Tibial artery (tissue), 4 donors: ENCODE data around the gene ZNF121.
A peak's percentile ranks its signal among the peaks of the same experiment; 100 is the strongest.

Experiments
- DNase-seq, 2 donors: peaks; one replicate each; pipeline ENCODE4 v3.0.0-alpha.2; 2019
- H3K27ac ChIP-seq, 2 donors: fragments of 200-600 bp; sonication (generic) in 1 of 2; 1 replicate in 1 of 2; 2 replicates in 1 of 2; pipeline ENCODE4 v1.5.1; 2018 to 2019; ENCODE audit warnings: mild to moderate bottlenecking in 1 of 2
- H3K27me3 ChIP-seq, 2 donors: fragments of 200-600 bp; sonication (generic) in 1 of 2; one replicate each; pipeline versions ENCODE4 v1.5.1 to v1.6.0; 2016 to 2019
- H3K36me3 ChIP-seq, 3 donors: fragments of 200-600 bp; sonication (generic) in 2 of 3; one replicate each; pipeline ENCODE4 v1.5.1; 2016 to 2019; ENCODE audit warnings: mild to moderate bottlenecking in 2 of 3
- H3K4me1 ChIP-seq, 4 donors: fragments of 200-600 bp; sonication (generic) in 2 of 4; 1 replicate in 3 of 4; 2 replicates in 1 of 4; pipeline ENCODE4 v1.5.1; 2016 to 2019
- H3K4me3 ChIP-seq, 2 donors: fragments of 200-600 bp; sonication (generic) in 1 of 2; 1 replicate in 1 of 2; 2 replicates in 1 of 2; pipeline ENCODE4 v1.5.1; 2018 to 2019; ENCODE audit warnings: mild to moderate bottlenecking in 2 of 2
- H3K9me3 ChIP-seq, 3 donors: fragments of 200-600 bp; sonication (generic) in 1 of 3; one replicate each; pipeline ENCODE4 v1.5.1; 2016 to 2019
- CTCF ChIP-seq, 2 experiments: fragments of 200-600 bp in 1 of 2; fragments of 450-650 bp in 1 of 2; IDR thresholded peaks; one replicate each; pipeline ENCODE4 v1.5.1; 2017 to 2019; ENCODE audit warnings: antibody characterized with exemption in 2 of 2, mild to moderate bottlenecking in 1 of 2, moderate library complexity in 1 of 2
- intact Hi-C: fragments of 100-400 bp; cut with DNase I; formaldehyde crosslinking; loops from one replicate; pipeline ENCODE4 v1.15.0; 2023; ENCODE audit warnings: low total_unique reads

Gene ZNF121

GRCh38 chr19:9584073-9584833 is at the start of gene ZNF121:
Gene ZNF121 (minus strand): TSS chr19:9584504. CDS start chr19:9568097, 16,407 bp downstream.
- H3K4me3 ChIP-seq, result peak within 1 kb of the TSS; percentile 72 to 96
- H3K4me1 ChIP-seq, result peaks cover 0 to 23% (median 11%) of the 10 kb centered on the region in 4 donors
- intact Hi-C loops, result loop anchor here (5.0 to 10.0 kb wide), 2 partner anchors 201 to 257 kb away; no protein-coding TSS in a partner anchor
- H3K27ac ChIP-seq, result peak within 1 kb of the TSS; percentile 84 to 94
- peak in 1 of 2 experiments; percentile 4 for TF ChIP-seq CTCF (IDR thresholded peaks at IDR 0.05)
- H3K36me3 ChIP-seq, result peaks cover 10 to 25% (median 22%) of the 10 kb centered on the region in 3 donors
- peaks cover 0 to 8% (median 0%) of the 10 kb centered on the region in 3 donors for H3K9me3 ChIP-seq
- H3K27me3 ChIP-seq, result peaks cover 0 to 2% of the 10 kb centered on the region in 2 donors
- DNase-seq, result peak; percentile 75 to 89

GRCh38 chr19:9627856-9628255 is 43.6 kb upstream of the ZNF121 start:
- H3K4me1 ChIP-seq, result peaks cover 0 to 9% (median 0%) of the 10 kb centered on the region in 4 donors
- no peak for TF ChIP-seq CTCF (IDR thresholded peaks at IDR 0.05)
- intact Hi-C loops, result loop anchor here (10.0 kb wide), 1 partner anchor 47 kb away; the partner anchor contains the start of gene ZNF562

GRCh38 chr19:9622531-9622930 is 38.2 kb upstream of the ZNF121 start:
- H3K36me3 ChIP-seq, result peaks cover 15 to 20% (median 20%) of the 10 kb centered on the region in 3 donors
- no peak for TF ChIP-seq CTCF (IDR thresholded peaks at IDR 0.05)
- H3K27me3 ChIP-seq, result no peaks in the 10 kb centered on the region
- H3K27ac ChIP-seq, result peak overlapping the region; percentile 74 to 75
- peaks cover 0 to 34% (median 16%) of the 10 kb centered on the region in 4 donors for H3K4me1 ChIP-seq
- intact Hi-C loops, result loop anchor here (5.0 to 10.0 kb wide), 2 partner anchors 52 to 310 kb away; partner anchors contain the start of gene ZNF562
- no peak overlapping the region for H3K4me3 ChIP-seq
- H3K9me3 ChIP-seq, result no peaks in the 10 kb centered on the region
- no peak for DNase-seq

More at GRCh38 chr19:9627856-9628255, 43.6 kb upstream of the ZNF121 start:
- Histone ChIP-seq H3K4me3 (no peak overlapping the region), H3K9me3 (no peaks in the 10 kb centered on the region), H3K36me3 (peaks cover 0 to 13% (median 9%) of the 10 kb centered on the region in 3 donors), H3K27me3 (no peaks in the 10 kb centered on the region), H3K27ac (no peak overlapping the region)
- no peak for DNase-seq

- peaks cover 26 to 31% (median 31%) of the 10 kb centered on the region in 3 donors for H3K36me3 ChIP-seq
- H3K4me3 ChIP-seq, result peak within 1 kb of the TSS; percentile 57 to 73
- peaks cover 0 to 34% (median 16%) of the 10 kb centered on the region in 4 donors for H3K4me1 ChIP-seq
- no peaks in the 10 kb centered on the region for H3K9me3 ChIP-seq
- H3K27me3 ChIP-seq, result no peaks in the 10 kb centered on the region
- TF ChIP-seq CTCF (IDR thresholded peaks at IDR 0.05), result no peak
- H3K27ac ChIP-seq, result peak within 1 kb of the TSS; percentile 74 to 75
- intact Hi-C loops, result loop anchor here (5.0 to 10.0 kb wide), 2 partner anchors 53 to 309 kb away; partner anchors contain the start of gene ZNF562
- peak; percentile 79 to 91 for DNase-seq
Observed at GRCh38 chr19:9621156-9622037, 37.1 kb upstream of the ZNF121 start, which contains the start of gene ZNF561. Gene ZNF561 (minus strand): TSS chr19:9621232. CDS start chr19:9619456, 1,776 bp downstream.

- Histone ChIP-seq H3K27me3 (no peaks in the 10 kb centered on the region), H3K27ac (peak overlapping the region; percentile 74 to 75), H3K4me1 (peaks cover 0 to 34% (median 16%) of the 10 kb centered on the region in 4 donors), H3K36me3 (peaks cover 32 to 37% (median 37%) of the 10 kb centered on the region in 3 donors), H3K9me3 (no peaks in the 10 kb centered on the region), H3K4me3 (peak overlapping the region; percentile 57 to 73)
- DNase-seq, result no peak
- no peak for TF ChIP-seq CTCF (IDR thresholded peaks at IDR 0.05)
- intact Hi-C loops, result loop anchor here (5.0 to 10.0 kb wide), 2 partner anchors 54 to 308 kb away; partner anchors contain the start of gene ZNF562
Observed at GRCh38 chr19:9620842-9621155, 36.5 kb upstream of the ZNF121 start.
